Right lobe of liver (tissue), 4 donors: Measurements from ENCODE around the gene P2RX7.

Experiments used
- CTCF ChIP-seq, 4 donors: fragments of 200-600 bp in 3 of 4; fragments of 450-650 bp in 1 of 4; IDR thresholded peaks; one replicate each; pipeline versions ENCODE4 v1.5.1 to v1.8.0; 2016 to 2022; ENCODE audit warnings: antibody characterized with exemption in 4 of 4, mild to moderate bottlenecking in 2 of 4
- POLR2A ChIP-seq: fragments of 450-650 bp; IDR thresholded peaks from one replicate; pipeline ENCODE4 v1.6.1; 2017; ENCODE audit warnings: antibody characterized with exemption, mild to moderate bottlenecking
- donor health status: DM: no; HTN: no; CAD: no.
- donor health status: DM: no; HTN: no; CAD: no.
- donor health status: DM: no; HTN: yes; CAD: no.

GRCh38 chr12:121187501-121187900 lies 54.8 kb downstream of the P2RX7 start:
- no peak for TF ChIP-seq CTCF (IDR thresholded peaks at IDR 0.05)
- TF ChIP-seq POLR2A = no peak
